Colonic mucosa (tissue), 4 donors: ENCODE results near the gene SH3RF2. TPM values are rescaled to one million over a fixed set of nuclear protein-coding genes. Genes with fewer than 3 reads are reported as not detected.

Experiments used
- DNase-seq: peaks from one replicate; pipeline ENCODE4 v3.0.0-alpha.2; 2020
- H3K27ac ChIP-seq: fragments of 200-600 bp; one replicate; pipeline ENCODE4 v1.8.0; 2021
- H3K27me3 ChIP-seq: fragments of 200-600 bp; one replicate; pipeline ENCODE4 v1.8.0; 2021
- H3K36me3 ChIP-seq: fragments of 200-600 bp; one replicate; pipeline ENCODE4 v1.8.0; 2021
- H3K4me1 ChIP-seq: fragments of 200-600 bp; one replicate; pipeline ENCODE4 v1.8.0; 2021; ENCODE audit warnings: mild to moderate bottlenecking
- H3K4me3 ChIP-seq: fragments of 200-600 bp; one replicate; pipeline ENCODE4 v1.8.0; 2021
- H3K9ac ChIP-seq, 2 donors: one replicate each; pipeline ENCODE4 v1.7.0; 2013; ENCODE audit warnings: control low read depth in 2 of 2, low read depth in 2 of 2, low read length in 2 of 2
- H3K9me3 ChIP-seq: fragments of 200-600 bp; one replicate; pipeline ENCODE4 v1.8.0; 2021
- intact Hi-C: fragments of 100-400 bp; cut with DNase I; formaldehyde crosslinking; loops from one replicate; pipeline ENCODE4 v1.14.1; 2022
- total RNA-seq, 2 donors: library from RNA; stranded (reverse); fragmentation: NEBNext Ultra II Directional in 1 of 2; extraction: Animal tissue kit (Norgen Biotek cat#: 25700) in 1 of 2; gene quantifications; one replicate each; pipeline ENCODE4 v1.2.1, GENCODE V29; 2021
- TF ChIP-seq, protein P1 (sequence below): fragments of 200-600 bp; IDR thresholded peaks from one replicate; pipeline ENCODE4 v1.8.0; 2022; ENCODE audit warnings: antibody characterized with exemption, mild to moderate bottlenecking
- donor health status: healthy.
- donor health status: DM: no; HTN: no; CAD: no.
- donor health status: DM: no; HTN: no; CAD: no.

Gene SH3RF2
- total RNA-seq, 2 donors from 2014 or later = 58.2 to 59.3 TPM

DNA sequence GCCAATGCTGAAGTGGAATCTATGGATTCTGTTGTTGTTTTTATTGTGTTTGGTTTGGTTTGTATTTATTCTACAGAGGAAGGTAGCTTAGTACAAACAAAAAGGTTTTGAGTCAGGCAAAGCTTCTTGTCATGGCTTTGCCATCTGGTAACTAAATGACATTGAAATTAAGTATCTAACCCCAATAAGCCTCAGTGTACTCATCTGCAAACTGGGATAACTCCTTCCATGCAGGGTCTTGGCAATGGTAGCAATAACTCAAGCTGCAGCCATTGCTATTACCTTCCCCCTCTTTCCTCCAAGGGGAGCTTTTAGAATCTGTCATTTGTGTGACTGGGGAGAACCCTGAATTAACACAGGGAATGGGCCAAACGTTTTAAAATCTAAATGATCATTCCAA lies 89.3 kb downstream of the SH3RF2 start:
- TF ChIP-seq, protein P1, sequence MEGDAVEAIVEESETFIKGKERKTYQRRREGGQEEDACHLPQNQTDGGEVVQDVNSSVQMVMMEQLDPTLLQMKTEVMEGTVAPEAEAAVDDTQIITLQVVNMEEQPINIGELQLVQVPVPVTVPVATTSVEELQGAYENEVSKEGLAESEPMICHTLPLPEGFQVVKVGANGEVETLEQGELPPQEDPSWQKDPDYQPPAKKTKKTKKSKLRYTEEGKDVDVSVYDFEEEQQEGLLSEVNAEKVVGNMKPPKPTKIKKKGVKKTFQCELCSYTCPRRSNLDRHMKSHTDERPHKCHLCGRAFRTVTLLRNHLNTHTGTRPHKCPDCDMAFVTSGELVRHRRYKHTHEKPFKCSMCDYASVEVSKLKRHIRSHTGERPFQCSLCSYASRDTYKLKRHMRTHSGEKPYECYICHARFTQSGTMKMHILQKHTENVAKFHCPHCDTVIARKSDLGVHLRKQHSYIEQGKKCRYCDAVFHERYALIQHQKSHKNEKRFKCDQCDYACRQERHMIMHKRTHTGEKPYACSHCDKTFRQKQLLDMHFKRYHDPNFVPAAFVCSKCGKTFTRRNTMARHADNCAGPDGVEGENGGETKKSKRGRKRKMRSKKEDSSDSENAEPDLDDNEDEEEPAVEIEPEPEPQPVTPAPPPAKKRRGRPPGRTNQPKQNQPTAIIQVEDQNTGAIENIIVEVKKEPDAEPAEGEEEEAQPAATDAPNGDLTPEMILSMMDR = no peak

DNA sequence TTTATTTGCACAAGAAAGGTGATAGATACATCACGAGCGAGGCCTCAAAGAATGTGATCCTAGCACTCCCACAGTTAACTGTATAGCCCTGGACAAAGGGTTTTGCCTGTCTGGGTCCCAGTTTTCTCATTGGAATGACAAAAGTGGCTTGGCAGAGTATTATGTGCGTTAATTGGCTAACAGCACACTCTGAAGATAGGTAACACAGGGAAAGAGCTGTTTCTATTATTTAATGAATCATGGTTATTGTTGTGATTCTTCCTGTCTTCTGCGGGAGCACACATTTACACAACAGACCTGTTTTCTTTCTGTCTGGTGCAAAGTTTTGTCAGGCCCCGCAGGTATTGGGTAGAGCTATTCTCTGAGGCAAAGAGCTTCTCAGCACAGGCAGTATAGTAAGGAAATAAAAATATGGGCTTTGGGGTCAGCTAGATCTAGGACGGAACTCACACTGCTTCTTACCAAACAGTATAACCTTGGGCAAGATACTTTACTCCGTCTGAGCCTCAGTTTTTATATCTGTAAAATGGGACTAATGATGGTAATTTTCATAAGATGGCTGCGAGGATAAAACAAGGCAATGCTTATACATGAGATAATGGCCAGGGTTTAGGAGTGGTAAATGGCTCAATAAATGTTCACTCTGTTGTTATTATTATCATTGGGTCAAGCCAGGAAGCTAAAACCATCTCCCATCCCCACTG lies 90.1 kb downstream of the SH3RF2 start:
- no peak overlapping the region for H3K4me3 ChIP-seq
- TF ChIP-seq, protein P1 = no peak
- intact Hi-C loops = no loop called here
- no peaks in the 10 kb centered on the region for H3K9me3 ChIP-seq
- DNase-seq = no peak
- no peak overlapping the region for H3K9ac ChIP-seq
- no peaks in the 10 kb centered on the region for H3K27me3 ChIP-seq
- H3K36me3 ChIP-seq = no peaks in the 10 kb centered on the region
- peaks cover 8% of the 10 kb centered on the region for H3K4me1 ChIP-seq
- H3K27ac ChIP-seq = peak overlapping the region; percentile 80

More for the DNA sequence above, 89.3 kb downstream of the SH3RF2 start:
- Histone ChIP-seq H3K27me3 (no peaks in the 10 kb centered on the region), H3K27ac (peak overlapping the region; percentile 80), H3K4me1 (peaks cover 8% of the 10 kb centered on the region), H3K9me3 (no peaks in the 10 kb centered on the region), H3K4me3 (no peak overlapping the region), H3K9ac (no peak overlapping the region), H3K36me3 (no peaks in the 10 kb centered on the region)
- intact Hi-C loops = no loop called here
- no peak for DNase-seq

DNA sequence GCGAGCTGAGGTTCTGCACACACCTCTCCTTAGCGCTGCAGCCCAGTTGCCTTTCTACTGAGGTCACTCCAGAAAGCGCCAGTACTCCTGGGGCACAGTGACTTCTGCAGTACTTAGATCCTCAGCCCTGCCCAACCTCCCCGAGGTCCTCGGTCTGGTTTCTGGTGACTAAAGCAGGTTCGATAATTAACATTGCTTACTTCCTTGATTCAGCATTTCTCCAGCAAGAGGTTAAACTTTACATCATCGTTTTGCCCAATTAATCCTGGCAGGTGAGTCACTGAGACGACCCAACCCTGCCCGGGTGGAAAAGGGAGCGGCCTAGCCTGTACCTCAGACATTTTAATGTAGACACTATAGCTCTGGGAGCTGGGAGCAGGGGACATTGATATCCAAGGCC lies 91.4 kb downstream of the SH3RF2 start:
- Histone ChIP-seq H3K9ac (peak overlapping the region in 1 of 2 donors; percentile 76), H3K36me3 (no peaks in the 10 kb centered on the region), H3K9me3 (no peaks in the 10 kb centered on the region), H3K27me3 (no peaks in the 10 kb centered on the region), H3K4me3 (no peak overlapping the region), H3K4me1 (peaks cover 8% of the 10 kb centered on the region), H3K27ac (peak overlapping the region; percentile 80)
- DNase-seq = peak; percentile 88
- intact Hi-C loops = no loop called here
- TF ChIP-seq, protein P1 = no peak

DNA sequence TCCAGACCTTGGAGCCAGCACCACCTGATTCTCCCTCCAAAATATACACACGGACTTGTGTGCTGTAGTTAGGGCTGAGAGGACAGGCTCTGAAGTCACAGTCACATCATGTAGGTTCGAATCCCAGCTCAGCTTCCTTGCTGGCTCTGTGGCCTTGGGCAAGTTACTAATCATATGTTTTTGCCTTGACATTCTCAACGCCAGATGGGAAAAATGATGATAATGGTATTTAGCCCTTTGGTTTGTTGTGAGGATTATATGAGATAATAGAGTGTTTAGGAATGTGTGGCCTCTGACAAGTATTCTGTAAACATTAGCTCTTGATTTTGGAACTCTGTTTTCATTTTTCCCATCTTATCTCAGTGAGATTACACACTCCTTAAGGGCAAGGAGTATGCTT lies 96.5 kb downstream of the SH3RF2 start:
- intact Hi-C loops = no loop called here

DNA sequence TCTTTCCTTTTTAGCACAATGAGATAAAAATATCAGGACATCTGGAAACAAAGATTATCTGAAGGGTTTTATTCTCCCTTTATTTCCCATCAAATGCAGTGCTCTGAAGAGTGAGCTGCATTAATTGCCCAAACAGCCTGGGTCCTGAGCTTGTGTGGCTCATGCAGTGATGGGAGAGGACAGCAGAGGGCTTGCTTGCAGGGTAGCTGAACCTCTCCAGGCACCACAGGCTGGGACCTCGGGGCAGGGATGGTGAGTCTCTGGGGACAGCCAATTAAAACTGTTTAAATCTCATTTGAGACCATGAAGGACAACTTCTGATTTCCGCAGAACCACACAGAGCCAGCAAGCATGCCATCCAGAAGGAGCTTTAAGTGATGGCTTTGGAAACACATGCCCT lies 97.7 kb downstream of the SH3RF2 start:
- Histone ChIP-seq H3K36me3 (no peaks in the 10 kb centered on the region), H3K4me3 (no peak overlapping the region), H3K9me3 (no peaks in the 10 kb centered on the region), H3K4me1 (no peaks in the 10 kb centered on the region), H3K27me3 (no peaks in the 10 kb centered on the region), H3K9ac (no peak overlapping the region), H3K27ac (no peak overlapping the region)
- intact Hi-C loops = no loop called here
- TF ChIP-seq, protein P1 = no peak
- no peak for DNase-seq

More for the DNA sequence above, 96.5 kb downstream of the SH3RF2 start:
- no peaks in the 10 kb centered on the region for H3K4me1 ChIP-seq
- H3K27me3 ChIP-seq = no peaks in the 10 kb centered on the region
- H3K9ac ChIP-seq = no peak overlapping the region
- H3K36me3 ChIP-seq = no peaks in the 10 kb centered on the region
- H3K4me3 ChIP-seq = no peak overlapping the region
- no peak for DNase-seq
- no peaks in the 10 kb centered on the region for H3K9me3 ChIP-seq
- TF ChIP-seq, protein P1 = no peak
- H3K27ac ChIP-seq = no peak overlapping the region
